HepG2 (cell line): Measurements from ENCODE around the gene CCDC30. TPM values are rescaled to one million over a fixed set of nuclear protein-coding genes. Genes with fewer than 3 reads are reported as not detected.

Source experiments
- AHR ChIP-seq: IDR thresholded peaks from 2 replicates; pipeline ENCODE4 v1.6.1; 2018; ENCODE audit warnings: missing genetic modification reagents, missing compliant biosample characterization
- BRD4 ChIP-seq: sonication (generic); formaldehyde crosslinking; IDR thresholded peaks from 2 replicates; pipeline ENCODE4 v1.4.0; 2020; ENCODE audit warnings: missing genetic modification reagents
- FOSL1 ChIP-seq: sonication (generic); formaldehyde crosslinking; IDR thresholded peaks from 2 replicates; pipeline ENCODE4 v1.9.0; 2021; ENCODE audit warnings: missing genetic modification reagents, borderline replicate concordance
- FOXP1 ChIP-seq, 2 experiments: fragments of 450-650 bp in 1 of 2; IDR thresholded peaks; 2 replicates each; pipeline ENCODE4 v1.6.1; 2017 to 2018; ENCODE audit warnings: antibody characterized with exemption in 1 of 2
- HNRNPUL1 ChIP-seq: fragments of 200-400 bp; formaldehyde crosslinking; IDR thresholded peaks from 2 replicates; pipeline ENCODE4 v1.6.1; 2017; ENCODE audit warnings: low read depth, mild to moderate bottlenecking, low read length, moderate library complexity
- KDM1A ChIP-seq: IDR thresholded peaks from 2 replicates; pipeline ENCODE4 v1.6.1; 2016; ENCODE audit warnings: missing compliant biosample characterization
- KDM4B ChIP-seq: sonication (generic); formaldehyde crosslinking; IDR thresholded peaks from 2 replicates; pipeline ENCODE4 v1.4.0; 2020; ENCODE audit warnings: missing genetic modification reagents
- KLF12 ChIP-seq: sonication (generic); formaldehyde crosslinking; IDR thresholded peaks from 2 replicates; pipeline ENCODE4 v1.4.0; 2020; ENCODE audit warnings: missing genetic modification reagents, borderline replicate concordance
- MYC ChIP-seq: sonication (generic); formaldehyde crosslinking; IDR thresholded peaks from 2 replicates; pipeline ENCODE4 v1.9.0; 2021; ENCODE audit warnings: missing genetic modification reagents, borderline replicate concordance
- PCBP1 ChIP-seq: fragments of 200-400 bp; formaldehyde crosslinking; IDR thresholded peaks from 2 replicates; pipeline ENCODE4 v1.6.1; 2017; ENCODE audit warnings: mild to moderate bottlenecking, low read depth, low read length, borderline replicate concordance
- ZEB1 ChIP-seq: IDR thresholded peaks from 2 replicates; pipeline ENCODE4 v1.6.1; 2012; ENCODE audit warnings: mild to moderate bottlenecking, low read depth, inconsistent platforms; ENCODE audit not compliant: insufficient replicate concordance
- ZNF10 ChIP-seq: sonication (generic); formaldehyde crosslinking; IDR thresholded peaks from 2 replicates; pipeline ENCODE4 v1.4.0; 2020; ENCODE audit warnings: mild to moderate bottlenecking, low read depth, missing genetic modification reagents, borderline replicate concordance
- ZNF121 ChIP-seq: sonication (generic); formaldehyde crosslinking; IDR thresholded peaks from 2 replicates; pipeline ENCODE4 v1.5.0; 2020; ENCODE audit warnings: mild to moderate bottlenecking, missing genetic modification reagents
- ZNF644 ChIP-seq: IDR thresholded peaks from 2 replicates; pipeline ENCODE4 v1.6.1; 2016; ENCODE audit warnings: low read depth
- ZNF772 ChIP-seq: sonication (generic); formaldehyde crosslinking; IDR thresholded peaks from 2 replicates; pipeline ENCODE4 v1.5.0; 2020; ENCODE audit warnings: mild to moderate bottlenecking, missing genetic modification reagents
- ZSCAN9 ChIP-seq: IDR thresholded peaks from 2 replicates; pipeline ENCODE4 v1.6.1; 2016; ENCODE audit warnings: borderline replicate concordance
- polyA plus RNA-seq, 8 experiments: library from polyadenylated mRNA; depleted of rRNA in 3 of 8; stranded (reverse) in 7 of 8; unstranded in 1 of 8; fragments of >200 nt; fragmentation: Illumina TruSeq in 4 of 8; extraction: Trizol in 4 of 8; gene quantifications; 2 replicates each; pipeline versions ENCODE4 v1.2.1 to v1.2.3, GENCODE V29; 2011 to 2016; ENCODE audit warnings: low read depth in 4 of 8, missing spikeins in 1 of 8, mixed read lengths in 1 of 8; ENCODE audit not compliant: insufficient read depth in 1 of 8
- total RNA-seq, 5 experiments: library from RNA; depleted of rRNA; stranded (reverse); fragments of >200 nt; fragmentation: Illumina TruSeq; extraction: Trizol; gene quantifications; 2 replicates each; pipeline ENCODE4 v1.2.3, GENCODE V29; 2016; ENCODE audit warnings: low read depth in 1 of 5
- TF ChIP-seq, protein P1 (sequence below): sonication (generic); formaldehyde crosslinking; conservative IDR thresholded peaks from 2 replicates; pipeline ENCODE4 v1.5.0; 2020; ENCODE audit warnings: missing genetic modification reagents
- TF ChIP-seq, protein P2 (sequence below): sonication (generic); formaldehyde crosslinking; conservative IDR thresholded peaks from 2 replicates; pipeline ENCODE4 v1.4.0; 2020; ENCODE audit warnings: mild to moderate bottlenecking, missing genetic modification reagents, moderate library complexity
- TF ChIP-seq, protein P3 (sequence below): sonication (generic); formaldehyde crosslinking; IDR thresholded peaks from 2 replicates; pipeline ENCODE4 v1.8.0; 2022; ENCODE audit warnings: mild to moderate bottlenecking, missing genetic modification reagents, borderline replicate concordance

The CCDC30 gene
- total and polyA plus RNA-seq, 2 of the 13 experiments (the other 11 are each of a cell fraction or from before 2014, with no cell fraction given) = 0.25 to 0.77 TPM

DNA sequence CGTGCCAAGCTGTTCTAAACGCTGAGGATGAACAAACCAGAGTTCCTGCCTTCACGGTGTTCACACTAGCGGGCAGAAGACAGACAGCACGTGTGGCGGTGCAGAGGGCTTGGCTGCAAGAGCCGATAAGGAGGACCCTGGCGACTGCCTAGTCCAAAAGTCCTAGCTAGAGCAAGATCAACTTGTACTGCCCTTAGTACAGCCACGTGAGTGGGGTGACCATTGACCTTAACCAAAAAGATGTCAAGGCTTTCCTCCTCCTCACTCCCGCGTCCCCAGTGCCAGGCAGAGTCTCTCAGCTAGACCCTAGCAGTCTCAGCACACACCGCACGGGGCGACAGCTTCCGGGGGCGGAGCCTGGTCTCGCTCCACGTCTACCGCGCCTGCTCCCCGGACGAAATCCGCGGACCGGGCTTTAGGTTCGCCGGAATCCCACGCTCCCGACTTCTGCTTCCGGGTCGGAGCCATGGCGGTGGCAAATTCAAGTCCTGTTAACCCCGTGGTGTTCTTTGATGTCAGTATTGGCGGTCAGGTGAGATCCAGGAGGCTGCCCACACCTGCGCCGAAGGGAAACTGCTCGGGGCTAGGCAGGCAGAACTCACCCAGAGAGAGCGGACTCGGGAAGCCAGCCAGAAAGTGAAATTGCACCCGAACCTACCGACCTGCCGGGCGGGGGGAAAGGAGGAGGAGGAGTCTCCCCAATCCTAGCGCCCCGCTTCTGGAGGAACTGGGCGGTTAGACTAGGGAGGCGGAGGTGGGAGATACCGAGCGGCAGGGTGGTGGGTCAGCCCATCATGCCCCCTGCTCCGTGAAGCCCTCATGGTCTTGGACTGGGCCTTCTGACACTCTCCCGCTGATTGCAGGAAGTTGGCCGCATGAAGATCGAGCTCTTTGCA lies 195.1 kb downstream of the CCDC30 start, which contains the start of gene PPIH (continued):
- TF ChIP-seq ZEB1 (no peak), PCBP1 (peak; percentile 82; the same call in 1 of the 2 replicates), FOXP1 (IDR thresholded peaks at IDR 0.05) (no peak), FOXP1 (CRISPR knock-in tag; IDR thresholded peaks at IDR 0.05) (no peak; the same call in 1 of the 2 replicates), ZNF121 (peak; percentile 99), ZNF644 (CRISPR knock-in tag) (no peak), ZNF772 (CRISPR knock-in tag) (peak; percentile 94), BRD4 (CRISPR knock-in tag) (no peak), AHR (CRISPR knock-in tag) (no peak; the same call in 1 of the 2 replicates), KDM1A (CRISPR knock-in tag) (no peak), HNRNPUL1 (no peak), ZSCAN9 (CRISPR knock-in tag) (peak; percentile 59; the same call in 1 of the 2 replicates), MYC (CRISPR knock-in tag) (peak; percentile 94; the same call in 1 of the 2 replicates), KLF12 (CRISPR knock-in tag) (0 out of 2 replicates have a peak, but pooled peaks have one; percentile 27), FOSL1 (CRISPR knock-in tag) (no peak), KDM4B (peak; percentile 75; the same call in 1 of the 2 replicates), ZNF10 (CRISPR knock-in tag) (no peak)
- TF ChIP-seq, protein P1, sequence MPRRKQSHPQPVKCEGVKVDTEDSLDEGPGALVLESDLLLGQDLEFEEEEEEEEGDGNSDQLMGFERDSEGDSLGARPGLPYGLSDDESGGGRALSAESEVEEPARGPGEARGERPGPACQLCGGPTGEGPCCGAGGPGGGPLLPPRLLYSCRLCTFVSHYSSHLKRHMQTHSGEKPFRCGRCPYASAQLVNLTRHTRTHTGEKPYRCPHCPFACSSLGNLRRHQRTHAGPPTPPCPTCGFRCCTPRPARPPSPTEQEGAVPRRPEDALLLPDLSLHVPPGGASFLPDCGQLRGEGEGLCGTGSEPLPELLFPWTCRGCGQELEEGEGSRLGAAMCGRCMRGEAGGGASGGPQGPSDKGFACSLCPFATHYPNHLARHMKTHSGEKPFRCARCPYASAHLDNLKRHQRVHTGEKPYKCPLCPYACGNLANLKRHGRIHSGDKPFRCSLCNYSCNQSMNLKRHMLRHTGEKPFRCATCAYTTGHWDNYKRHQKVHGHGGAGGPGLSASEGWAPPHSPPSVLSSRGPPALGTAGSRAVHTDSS = no peak
- TF ChIP-seq, protein P2, sequence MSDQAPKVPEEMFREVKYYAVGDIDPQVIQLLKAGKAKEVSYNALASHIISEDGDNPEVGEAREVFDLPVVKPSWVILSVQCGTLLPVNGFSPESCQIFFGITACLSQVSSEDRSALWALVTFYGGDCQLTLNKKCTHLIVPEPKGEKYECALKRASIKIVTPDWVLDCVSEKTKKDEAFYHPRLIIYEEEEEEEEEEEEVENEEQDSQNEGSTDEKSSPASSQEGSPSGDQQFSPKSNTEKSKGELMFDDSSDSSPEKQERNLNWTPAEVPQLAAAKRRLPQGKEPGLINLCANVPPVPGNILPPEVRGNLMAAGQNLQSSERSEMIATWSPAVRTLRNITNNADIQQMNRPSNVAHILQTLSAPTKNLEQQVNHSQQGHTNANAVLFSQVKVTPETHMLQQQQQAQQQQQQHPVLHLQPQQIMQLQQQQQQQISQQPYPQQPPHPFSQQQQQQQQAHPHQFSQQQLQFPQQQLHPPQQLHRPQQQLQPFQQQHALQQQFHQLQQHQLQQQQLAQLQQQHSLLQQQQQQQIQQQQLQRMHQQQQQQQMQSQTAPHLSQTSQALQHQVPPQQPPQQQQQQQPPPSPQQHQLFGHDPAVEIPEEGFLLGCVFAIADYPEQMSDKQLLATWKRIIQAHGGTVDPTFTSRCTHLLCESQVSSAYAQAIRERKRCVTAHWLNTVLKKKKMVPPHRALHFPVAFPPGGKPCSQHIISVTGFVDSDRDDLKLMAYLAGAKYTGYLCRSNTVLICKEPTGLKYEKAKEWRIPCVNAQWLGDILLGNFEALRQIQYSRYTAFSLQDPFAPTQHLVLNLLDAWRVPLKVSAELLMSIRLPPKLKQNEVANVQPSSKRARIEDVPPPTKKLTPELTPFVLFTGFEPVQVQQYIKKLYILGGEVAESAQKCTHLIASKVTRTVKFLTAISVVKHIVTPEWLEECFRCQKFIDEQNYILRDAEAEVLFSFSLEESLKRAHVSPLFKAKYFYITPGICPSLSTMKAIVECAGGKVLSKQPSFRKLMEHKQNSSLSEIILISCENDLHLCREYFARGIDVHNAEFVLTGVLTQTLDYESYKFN (CRISPR knock-in tag) = no peak; the same call in none of the 2 replicates
- TF ChIP-seq, protein P3, sequence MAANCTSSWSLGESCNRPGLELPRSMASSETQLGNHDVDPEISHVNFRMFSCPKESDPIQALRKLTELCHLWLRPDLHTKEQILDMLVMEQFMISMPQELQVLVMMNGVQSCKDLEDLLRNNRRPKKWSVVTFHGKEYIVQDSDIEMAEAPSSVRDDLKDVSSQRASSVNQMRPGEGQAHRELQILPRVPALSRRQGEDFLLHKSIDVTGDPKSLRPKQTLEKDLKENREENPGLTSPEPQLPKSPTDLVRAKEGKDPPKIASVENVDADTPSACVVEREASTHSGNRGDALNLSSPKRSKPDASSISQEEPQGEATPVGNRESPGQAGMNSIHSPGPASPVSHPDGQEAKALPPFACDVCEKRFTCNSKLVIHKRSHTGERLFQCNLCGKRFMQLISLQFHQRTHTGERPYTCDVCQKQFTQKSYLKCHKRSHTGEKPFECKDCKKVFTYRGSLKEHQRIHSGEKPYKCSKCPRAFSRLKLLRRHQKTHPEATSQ (CRISPR knock-in tag) = peak; percentile 80; the same call in 1 of the 2 replicates
